HFFc6 (cell line): Measurements from ENCODE around the gene HTR2A. TPM values are rescaled to one million over a fixed set of nuclear protein-coding genes. Genes with fewer than 3 reads are reported as not detected.

Source experiments
- DNase-seq: peaks from one replicate; pipeline ENCODE4 v3.0.0-alpha.2; 2018
- H3K27ac Mint-ChIP-seq: 2 replicates; pipeline ENCODE4 v1.8.0; 2020; ENCODE audit warnings: mild to moderate bottlenecking, mixed read lengths
- H3K27me3 Mint-ChIP-seq: 2 replicates; pipeline ENCODE4 v1.8.0; 2021; ENCODE audit warnings: mild to moderate bottlenecking, moderate library complexity, mixed read lengths; ENCODE audit not compliant: insufficient read depth
- H3K36me3 Mint-ChIP-seq: 2 replicates; pipeline ENCODE4 v1.8.0; 2021; ENCODE audit warnings: low read depth, mixed read lengths
- H3K4me1 Mint-ChIP-seq: 2 replicates; pipeline ENCODE4 v1.8.0; 2020; ENCODE audit warnings: low read depth, mixed read lengths
- H3K4me3 Mint-ChIP-seq: 2 replicates; pipeline ENCODE4 v1.8.0; 2020; ENCODE audit warnings: mild to moderate bottlenecking, moderate library complexity, mixed read lengths
- H3K9me3 Mint-ChIP-seq: 2 replicates; pipeline ENCODE4 v1.8.0; 2020; ENCODE audit warnings: mild to moderate bottlenecking, mixed read lengths
- CTCF ChIP-seq: fragments of 200-600 bp; sonication (generic); IDR thresholded peaks from 2 replicates; pipeline ENCODE4 v1.5.0; 2021; ENCODE audit warnings: antibody characterized with exemption, mild to moderate bottlenecking
- total RNA-seq, 6 experiments: library from RNA; stranded (reverse); fragmentation: NEBNext Ultra II Directional; extraction: Animal tissue kit (Norgen Biotek cat#: 25700); gene quantifications; 2 replicates in 1 of 6; 3 replicates in 5 of 6; pipeline ENCODE4 v1.2.3, GENCODE V29; 2021

HTR2A gene
- total RNA-seq, 6 experiments from 2014 or later, result 0.09 TPM; not detected in 5

GRCh38 chr13:46801858-46802257 is 95.0 kb downstream of the HTR2A start:
- Mint-ChIP-seq H3K4me1 (peaks cover 54% of the 10 kb centered on the region), H3K9me3 (no peaks in the 10 kb centered on the region), H3K4me3 (peak overlapping the region; percentile 23; the same call in 1 of the 2 replicates), H3K27ac (no peak overlapping the region; the same call in 1 of the 2 replicates), H3K27me3 (peaks cover under 1% of the 10 kb centered on the region; the same call in 1 of the 2 replicates), H3K36me3 (no peaks in the 10 kb centered on the region)
- no peak for TF ChIP-seq CTCF
- DNase-seq, result no peak

- no peak overlapping the region for H3K4me3 Mint-ChIP-seq
- DNase-seq, result no peak
- TF ChIP-seq CTCF, result no peak
- no peak overlapping the region for H3K27ac Mint-ChIP-seq
- peaks cover 6% of the 10 kb centered on the region for H3K27me3 Mint-ChIP-seq
- H3K36me3 Mint-ChIP-seq, result peaks cover 13% of the 10 kb centered on the region
- H3K4me1 Mint-ChIP-seq, result peaks cover 64% of the 10 kb centered on the region
- no peaks in the 10 kb centered on the region for H3K9me3 Mint-ChIP-seq
Observed at GRCh38 chr13:46799139-46799538, 97.7 kb downstream of the HTR2A start.

- Mint-ChIP-seq H3K27me3 (peaks cover 6% of the 10 kb centered on the region), H3K9me3 (no peaks in the 10 kb centered on the region)
- peak; percentile 9 for DNase-seq
Observed at GRCh38 chr13:46797501-46798237, 99.2 kb downstream of the HTR2A start.

GRCh38 chr13:46796515-46797474 is 100.1 kb downstream of the HTR2A start, which contains the start of gene ESD:
ESD (minus strand) TSS chr13:46797161; CDS start chr13:46791413, 5,748 bp downstream.
- peak; percentile 35 for TF ChIP-seq CTCF
- peaks cover 48% of the 10 kb centered on the region for H3K4me1 Mint-ChIP-seq
- peak within 1 kb of the TSS; percentile 99 for H3K4me3 Mint-ChIP-seq
- H3K27ac Mint-ChIP-seq, result peak within 1 kb of the TSS; percentile 99
- H3K36me3 Mint-ChIP-seq, result peaks cover 13% of the 10 kb centered on the region
- no peaks in the 10 kb centered on the region for H3K9me3 Mint-ChIP-seq
- peak; percentile 87 for DNase-seq
- H3K27me3 Mint-ChIP-seq, result peaks cover 6% of the 10 kb centered on the region

More at GRCh38 chr13:46797501-46798237, 99.2 kb downstream of the HTR2A start:
- peaks cover 56% of the 10 kb centered on the region for H3K4me1 Mint-ChIP-seq
- H3K4me3 Mint-ChIP-seq, result peak overlapping the region; percentile 99
- peak overlapping the region; percentile 99 for H3K27ac Mint-ChIP-seq
- peaks cover 13% of the 10 kb centered on the region for H3K36me3 Mint-ChIP-seq
- no peak for TF ChIP-seq CTCF

- Mint-ChIP-seq H3K27ac (peak overlapping the region; percentile 99), H3K36me3 (peaks cover 13% of the 10 kb centered on the region), H3K4me3 (peak overlapping the region; percentile 99), H3K9me3 (no peaks in the 10 kb centered on the region), H3K27me3 (peaks cover 6% of the 10 kb centered on the region), H3K4me1 (peaks cover 41% of the 10 kb centered on the region)
- TF ChIP-seq CTCF, result no peak
- DNase-seq, result no peak
Observed at GRCh38 chr13:46796129-46796514, 100.7 kb downstream of the HTR2A start.
